Endodermal cell (in vitro differentiated cells): ENCODE measurements around the gene GRM6. TPM values are rescaled to one million over a fixed set of nuclear protein-coding genes. Genes with fewer than 3 reads are reported as not detected.

Experiments
- DNase-seq: peaks from one replicate; pipeline ENCODE4 v3.0.0-alpha.2; 2017
- H3K27ac ChIP-seq: 2 replicates; pipeline ENCODE4 v1.5.1; 2013; ENCODE audit warnings: mild to moderate bottlenecking, low read depth, low read length, moderate library complexity
- H3K27me3 ChIP-seq: 2 replicates; pipeline ENCODE4 v1.6.1; 2013; ENCODE audit warnings: mild to moderate bottlenecking, low read length, moderate library complexity; ENCODE audit not compliant: insufficient read depth, control insufficient read depth, poor library complexity, severe bottlenecking
- H3K36me3 ChIP-seq: 2 replicates; pipeline ENCODE4 v1.7.0; 2013; ENCODE audit warnings: mild to moderate bottlenecking, low read length, moderate library complexity; ENCODE audit not compliant: control insufficient read depth, insufficient read depth
- H3K4me1 ChIP-seq: one replicate; pipeline ENCODE4 v1.7.0; 2013; ENCODE audit warnings: low read length; ENCODE audit not compliant: control insufficient read depth, insufficient read depth
- H3K4me3 ChIP-seq: 2 replicates; pipeline ENCODE4 v1.5.1; 2013; ENCODE audit warnings: mild to moderate bottlenecking, low read length, moderate library complexity
- H3K9ac ChIP-seq: 2 replicates; pipeline ENCODE4 v1.6.1; 2013; ENCODE audit warnings: mild to moderate bottlenecking, low read length, moderate library complexity; ENCODE audit not compliant: poor library complexity, severe bottlenecking; ENCODE audit errors: extremely low read depth
- H3K9me3 ChIP-seq: 2 replicates; pipeline ENCODE4 v1.6.1; 2013; ENCODE audit warnings: mild to moderate bottlenecking, low read length, moderate library complexity; ENCODE audit not compliant: control insufficient read depth
- H3K27ac Mint-ChIP-seq: 2 replicates; pipeline ENCODE4 v1.8.0; 2020; ENCODE audit warnings: mixed read lengths
- H3K27me3 Mint-ChIP-seq: 2 replicates; pipeline ENCODE4 v1.8.0; 2021; ENCODE audit warnings: mild to moderate bottlenecking, mixed read lengths; ENCODE audit not compliant: insufficient read depth
- H3K36me3 Mint-ChIP-seq: 2 replicates; pipeline ENCODE4 v1.8.0; 2020; ENCODE audit warnings: low read depth, mixed read lengths
- H3K4me1 Mint-ChIP-seq: 2 replicates; pipeline ENCODE4 v1.8.0; 2020; ENCODE audit warnings: mixed read lengths
- H3K4me3 Mint-ChIP-seq: 2 replicates; pipeline ENCODE4 v1.8.0; 2020; ENCODE audit warnings: mild to moderate bottlenecking, moderate library complexity, mixed read lengths
- H3K9me3 Mint-ChIP-seq: 2 replicates; pipeline ENCODE4 v1.8.0; 2020; ENCODE audit warnings: mild to moderate bottlenecking, mixed read lengths
- WGBS, 2 experiments: methylation state at CpG; one replicate each; pipeline versions ENCODE4 v1.1.5 to v1.1.7; 2013; ENCODE audit warnings: missing lambda C conversion rate in 2 of 2, mixed read lengths in 1 of 2; ENCODE audit not compliant: insufficient coverage in 1 of 2, insufficient read length in 1 of 2; 5-methylcytosine and 5-hydroxymethylcytosine counted together
- total RNA-seq, 2 donors: library from RNA; stranded (reverse); fragmentation: NEBNext Ultra II Directional in 1 of 2; extraction: Animal tissue kit (Norgen Biotek cat#: 25700) in 1 of 2; gene quantifications; 2 replicates in 1 of 2; 3 replicates in 1 of 2; pipeline ENCODE4 v1.2.1, GENCODE V29; 2021
- TF ChIP-seq, protein P1 (sequence below): fragments of 200-600 bp; sonication (generic); conservative IDR thresholded peaks from 2 replicates; pipeline ENCODE4 v1.5.0; 2021; ENCODE audit warnings: antibody characterized with exemption, mild to moderate bottlenecking

GRM6 gene
- total RNA-seq, 2 donors from 2014 or later: not detected

DNA sequence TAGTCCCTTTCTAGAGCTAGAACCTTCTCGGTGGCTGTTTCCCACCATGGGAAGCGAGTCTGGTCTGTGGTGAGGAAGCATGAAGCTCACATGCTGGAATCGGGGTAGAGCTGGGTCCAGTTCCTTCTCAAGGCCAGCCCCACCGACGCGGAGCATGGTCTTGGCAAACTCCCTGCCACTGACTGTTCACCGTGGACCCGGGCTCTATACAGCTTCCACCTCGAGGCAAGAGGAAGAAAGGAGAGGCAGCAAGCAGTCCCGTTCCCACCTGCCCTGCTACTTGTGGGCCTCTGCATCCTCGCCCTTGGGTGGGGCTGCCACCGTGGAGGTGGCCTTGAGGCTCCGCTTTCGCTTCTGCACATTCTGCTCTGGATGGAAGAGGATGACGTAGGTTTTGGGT is 13.7 kb downstream of the GRM6 start:
- TF ChIP-seq, protein P1, sequence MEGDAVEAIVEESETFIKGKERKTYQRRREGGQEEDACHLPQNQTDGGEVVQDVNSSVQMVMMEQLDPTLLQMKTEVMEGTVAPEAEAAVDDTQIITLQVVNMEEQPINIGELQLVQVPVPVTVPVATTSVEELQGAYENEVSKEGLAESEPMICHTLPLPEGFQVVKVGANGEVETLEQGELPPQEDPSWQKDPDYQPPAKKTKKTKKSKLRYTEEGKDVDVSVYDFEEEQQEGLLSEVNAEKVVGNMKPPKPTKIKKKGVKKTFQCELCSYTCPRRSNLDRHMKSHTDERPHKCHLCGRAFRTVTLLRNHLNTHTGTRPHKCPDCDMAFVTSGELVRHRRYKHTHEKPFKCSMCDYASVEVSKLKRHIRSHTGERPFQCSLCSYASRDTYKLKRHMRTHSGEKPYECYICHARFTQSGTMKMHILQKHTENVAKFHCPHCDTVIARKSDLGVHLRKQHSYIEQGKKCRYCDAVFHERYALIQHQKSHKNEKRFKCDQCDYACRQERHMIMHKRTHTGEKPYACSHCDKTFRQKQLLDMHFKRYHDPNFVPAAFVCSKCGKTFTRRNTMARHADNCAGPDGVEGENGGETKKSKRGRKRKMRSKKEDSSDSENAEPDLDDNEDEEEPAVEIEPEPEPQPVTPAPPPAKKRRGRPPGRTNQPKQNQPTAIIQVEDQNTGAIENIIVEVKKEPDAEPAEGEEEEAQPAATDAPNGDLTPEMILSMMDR: no peak
- Mint-ChIP-seq H3K9me3 (peaks cover 98% of the 10 kb centered on the region), H3K4me1 (no peaks in the 10 kb centered on the region), H3K4me3 (no peak overlapping the region), H3K27me3 (peaks cover 3% of the 10 kb centered on the region), H3K27ac (no peak overlapping the region), H3K36me3 (no peaks in the 10 kb centered on the region)
- H3K9me3 ChIP-seq: peaks cover 58% of the 10 kb centered on the region
- no peaks in the 10 kb centered on the region for H3K27me3 ChIP-seq
- DNase-seq: no peak
- H3K9ac ChIP-seq: no peak overlapping the region
- H3K4me3 ChIP-seq: no peak overlapping the region
- 83 to 85% methylated on average over 7 to 15 of the region's 15 CpGs for whole genome bisulfite sequencing, 2 experiments
- H3K27ac ChIP-seq: no peak overlapping the region
- H3K36me3 ChIP-seq: no peaks in the 10 kb centered on the region
- H3K4me1 ChIP-seq: no peaks in the 10 kb centered on the region

DNA sequence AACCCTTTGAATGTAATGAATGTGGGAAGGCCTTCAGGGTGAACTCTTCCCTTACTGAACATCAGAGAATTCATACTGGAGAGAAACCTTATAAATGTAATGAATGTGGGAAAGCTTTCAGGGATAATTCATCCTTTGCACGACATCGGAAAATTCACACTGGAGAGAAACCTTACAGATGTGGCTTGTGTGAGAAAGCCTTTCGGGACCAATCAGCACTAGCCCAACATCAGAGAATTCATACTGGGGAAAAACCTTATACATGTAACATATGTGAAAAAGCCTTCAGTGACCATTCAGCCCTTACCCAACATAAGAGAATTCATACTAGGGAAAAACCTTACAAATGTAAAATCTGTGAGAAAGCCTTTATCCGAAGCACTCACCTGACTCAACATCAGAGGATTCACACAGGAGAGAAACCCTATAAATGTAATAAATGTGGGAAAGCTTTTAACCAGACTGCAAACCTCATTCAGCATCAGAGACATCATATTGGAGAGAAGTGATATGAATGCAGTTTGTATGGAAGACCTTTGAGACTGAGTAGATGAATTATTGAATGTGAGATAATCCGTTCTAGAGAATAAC is 29.6 kb downstream of the GRM6 start:
- peaks cover 82% of the 10 kb centered on the region for H3K9me3 ChIP-seq
- H3K36me3 ChIP-seq: no peaks in the 10 kb centered on the region
- Mint-ChIP-seq H3K4me3 (no peak overlapping the region), H3K27ac (no peak overlapping the region), H3K9me3 (peaks cover 90% of the 10 kb centered on the region), H3K27me3 (no peaks in the 10 kb centered on the region), H3K4me1 (no peaks in the 10 kb centered on the region), H3K36me3 (peaks cover 2% of the 10 kb centered on the region)
- H3K9ac ChIP-seq: no peak overlapping the region
- H3K4me1 ChIP-seq: no peaks in the 10 kb centered on the region
- no peak for DNase-seq
- H3K4me3 ChIP-seq: peak overlapping the region; percentile 45
- TF ChIP-seq, protein P1: no peak
- H3K27me3 ChIP-seq: no peaks in the 10 kb centered on the region
- no peak overlapping the region for H3K27ac ChIP-seq
- WGBS, 2 experiments: 94% methylated on average over 4 to 5 of the region's 5 CpGs

DNA sequence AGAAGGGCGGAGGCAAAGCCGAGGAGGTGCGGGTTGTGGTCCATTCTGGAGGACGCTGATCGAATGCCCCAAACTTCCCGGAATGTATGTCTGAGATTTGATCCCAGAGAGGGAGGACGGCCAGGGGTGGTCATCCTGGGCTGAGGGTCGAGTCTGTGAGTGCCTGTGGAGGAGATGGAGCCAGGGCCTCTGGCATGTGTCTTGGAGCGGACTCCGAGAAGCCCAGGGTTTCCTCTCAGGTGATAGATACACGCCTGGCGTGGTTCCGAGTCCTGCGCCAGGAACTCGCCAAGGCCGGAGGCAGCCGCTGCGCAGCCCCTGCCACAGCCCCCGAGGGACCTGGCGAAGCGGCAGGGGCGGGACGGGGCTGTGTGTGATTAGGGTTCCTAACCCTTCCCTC is 53.8 kb downstream of the GRM6 start:
- Mint-ChIP-seq H3K9me3 (peaks cover 99% of the 10 kb centered on the region), H3K27me3 (no peaks in the 10 kb centered on the region), H3K27ac (no peak overlapping the region), H3K4me3 (no peak overlapping the region), H3K4me1 (no peaks in the 10 kb centered on the region), H3K36me3 (no peaks in the 10 kb centered on the region)
- TF ChIP-seq, protein P1: no peak
- Histone ChIP-seq H3K9ac (no peak overlapping the region), H3K9me3 (peaks cover 73% of the 10 kb centered on the region), H3K36me3 (no peaks in the 10 kb centered on the region), H3K4me3 (peak overlapping the region; percentile 68), H3K27me3 (no peaks in the 10 kb centered on the region), H3K27ac (no peak overlapping the region), H3K4me1 (no peaks in the 10 kb centered on the region)
- 81% methylated on average over 9 to 23 of the region's 23 CpGs for WGBS, 2 experiments
- no peak for DNase-seq
